HepG2 (cell line): ENCODE data around the gene FAT2. TPM values are rescaled to one million over a fixed set of nuclear protein-coding genes. Genes with fewer than 3 reads are reported as not detected.

ENCODE experiments used
- ATAC-seq: fragments of 200-7000 bp; cut with Tn5 transposase; 3 replicates; pipeline ENCODE4 v1.9.1; 2020; ENCODE audit warnings: mild to moderate bottlenecking, moderate library complexity
- BruUV-seq: library from RNA; stranded (reverse); fragments of 400-500 nt; replicated peaks from 2 replicates; lab custom pipeline; 2021; lab: Mats Ljungman, UMichigan
- CTCF ChIA-PET: fragments of 300-600 bp; formaldehyde crosslinking; extraction: SDS; loops from one replicate; lab custom pipeline; 2021; ENCODE audit warnings: low total read pairs, inconsistent platforms, low intra/inter-chr PET ratio; lab: Yijun Ruan, JAX
- POLR2A ChIA-PET: fragments of 350-600 bp; sonication (Branson Sonifier 250); formaldehyde crosslinking; loops from one replicate; lab custom pipeline; 2020; ENCODE audit warnings: antibody characterized with exemption, inconsistent platforms; lab: Yijun Ruan, JAX
- DNase-seq: peaks from one replicate; pipeline ENCODE4 v3.0.0-alpha.2; 2015; ENCODE audit warnings: low spot score
- FAIRE-seq: peaks from 3 replicates; lab custom pipeline; 2011; peaks lifted over from hg19 to GRCh38; lab: Jason Lieb, UNC
- H2AFZ ChIP-seq: one replicate; pipeline ENCODE4 v1.6.1; 2011; ENCODE audit warnings: low read length, inconsistent platforms
- H3K27ac ChIP-seq: fragments of 300-600 bp; 3 replicates; pipeline ENCODE4 v1.8.0; 2011; ENCODE audit warnings: mixed run types, mild to moderate bottlenecking, mixed read lengths, low read length, inconsistent platforms; ENCODE audit not compliant: insufficient read depth; ENCODE audit errors: extremely low read length
- H3K27me3 ChIP-seq, 2 experiments: fragments of 200-600 bp in 1 of 2; 2 replicates in 1 of 2; 3 replicates in 1 of 2; pipeline versions ENCODE4 v1.6.0 to v1.8.0; 2011; ENCODE audit warnings: low read length in 2 of 2, mild to moderate bottlenecking in 2 of 2, moderate library complexity in 2 of 2, inconsistent platforms in 1 of 2; ENCODE audit not compliant: insufficient read depth in 2 of 2, control insufficient read depth in 1 of 2
- H3K36me3 ChIP-seq, 2 experiments: fragments of 200-600 bp in 1 of 2; replicated peaks in 1 of 2; 2 replicates in 1 of 2; 3 replicates in 1 of 2; pipeline versions ENCODE4 v1.5.1 to v1.8.0; 2011; ENCODE audit warnings: low read length in 2 of 2, inconsistent platforms in 1 of 2; ENCODE audit not compliant: insufficient read depth in 2 of 2, control insufficient read depth in 1 of 2
- H3K4me1 ChIP-seq: 2 replicates; pipeline ENCODE4 v1.5.1; 2012; ENCODE audit warnings: low read length, inconsistent platforms; ENCODE audit not compliant: insufficient read depth
- H3K4me2 ChIP-seq: 2 replicates; pipeline ENCODE4 v1.6.0; 2011; ENCODE audit warnings: low read depth, low read length, inconsistent platforms
- H3K4me3 ChIP-seq, 3 experiments: fragments of 200-600 bp in 1 of 3; sonication (generic), shearing (Covaris generic) in 1 of 3; replicated peaks in 1 of 3; 2 replicates each; pipeline ENCODE4 v1.5.1; 2011 to 2016; ENCODE audit warnings: low read length in 3 of 3, inconsistent platforms in 2 of 3, low read depth in 2 of 3, mild to moderate bottlenecking in 2 of 3, control low read depth in 1 of 3, mixed read lengths in 1 of 3; ENCODE audit not compliant: insufficient read depth in 1 of 3
- H3K79me2 ChIP-seq: one replicate; pipeline ENCODE4 v1.6.1; 2011; ENCODE audit warnings: low read length, inconsistent platforms; ENCODE audit not compliant: insufficient read depth
- H3K9ac ChIP-seq: 2 replicates; pipeline ENCODE4 v1.6.0; 2011; ENCODE audit warnings: mild to moderate bottlenecking, low read depth, low read length, inconsistent platforms; ENCODE audit not compliant: insufficient read depth
- H3K9me3 ChIP-seq: 2 replicates; pipeline ENCODE4 v1.5.1; 2012; ENCODE audit warnings: mild to moderate bottlenecking, low read length
- H4K20me1 ChIP-seq: 2 replicates; pipeline ENCODE4 v1.6.0; 2011; ENCODE audit warnings: inconsistent platforms, mild to moderate bottlenecking, low read length, moderate library complexity; ENCODE audit not compliant: insufficient read depth
- CCAR2 ChIP-seq: fragments of 200-400 bp; formaldehyde crosslinking; optimal IDR thresholded peaks from 2 replicates; pipeline ENCODE3; 2018; ENCODE audit warnings: low read depth, mild to moderate bottlenecking, low read length, moderate library complexity
- FOXP1 ChIP-seq, 2 experiments: fragments of 450-650 bp in 1 of 2; IDR thresholded peaks; 2 replicates each; pipeline ENCODE4 v1.6.1; 2017 to 2018; ENCODE audit warnings: antibody characterized with exemption in 1 of 2
- JARID2 ChIP-seq: sonication (generic); formaldehyde crosslinking; IDR thresholded peaks from 2 replicates; pipeline ENCODE4 v1.8.1; 2023; ENCODE audit warnings: missing genetic modification reagents, inconsistent platforms; ENCODE audit not compliant: insufficient replicate concordance
- MYNN ChIP-seq: sonication (generic); formaldehyde crosslinking; IDR thresholded peaks from 2 replicates; pipeline ENCODE4 v1.4.0; 2020; ENCODE audit warnings: mild to moderate bottlenecking, low read depth, missing genetic modification reagents
- ZBTB1 ChIP-seq: sonication (generic); formaldehyde crosslinking; IDR thresholded peaks from 2 replicates; pipeline ENCODE4 v1.4.0; 2020; ENCODE audit warnings: missing genetic modification reagents, borderline replicate concordance
- ZNF124 ChIP-seq: sonication (generic); formaldehyde crosslinking; IDR thresholded peaks from 2 replicates; pipeline ENCODE4 v1.4.0; 2020; ENCODE audit warnings: missing genetic modification reagents
- ZNF329 ChIP-seq: sonication (generic); formaldehyde crosslinking; IDR thresholded peaks from 2 replicates; pipeline ENCODE4 v1.9.0; 2021; ENCODE audit warnings: low read depth, mild to moderate bottlenecking, missing genetic modification reagents
- ZNF552 ChIP-seq: sonication (generic); formaldehyde crosslinking; IDR thresholded peaks from 2 replicates; pipeline ENCODE4 v1.9.0; 2022; ENCODE audit warnings: missing genetic modification reagents, mild to moderate bottlenecking, borderline replicate concordance
- ZNF800 ChIP-seq: sonication (generic); formaldehyde crosslinking; IDR thresholded peaks from 2 replicates; pipeline ENCODE4 v1.4.0; 2020; ENCODE audit warnings: missing genetic modification reagents
- WGBS: methylation state at CpG from one replicate; pipeline ENCODE4 v1.1.6; 2017; ENCODE audit warnings: low lambda C conversion rate; 5-methylcytosine and 5-hydroxymethylcytosine counted together
- in situ Hi-C: cut with HindIII; loops from 2 replicates; pipeline ENCODE4 v1.10.0; 2017; ENCODE audit warnings: low pct_unique_long_range_greater_than_20kb; ENCODE audit not compliant: extremely low pct_ligation_motif_present
- intact Hi-C: fragments of 100-400 bp; cut with micrococcal nuclease; formaldehyde crosslinking; loops from one replicate; pipeline ENCODE4 v1.10.0; 2022; ENCODE audit not compliant: unreplicated experiment
- polyA plus RNA-seq, 8 experiments: library from polyadenylated mRNA; depleted of rRNA in 3 of 8; stranded (reverse) in 7 of 8; unstranded in 1 of 8; fragments of >200 nt; fragmentation: Illumina TruSeq in 4 of 8; extraction: Trizol in 4 of 8; gene quantifications; 2 replicates each; pipeline versions ENCODE4 v1.2.1 to v1.2.3, GENCODE V29; 2011 to 2016; ENCODE audit warnings: low read depth in 4 of 8, missing spikeins in 1 of 8, mixed read lengths in 1 of 8; ENCODE audit not compliant: insufficient read depth in 1 of 8
- total RNA-seq, 5 experiments: library from RNA; depleted of rRNA; stranded (reverse); fragments of >200 nt; fragmentation: Illumina TruSeq; extraction: Trizol; gene quantifications; 2 replicates each; pipeline ENCODE4 v1.2.3, GENCODE V29; 2016; ENCODE audit warnings: low read depth in 1 of 5
- TF ChIP-seq, protein P1 (sequence below): sonication (generic); formaldehyde crosslinking; IDR thresholded peaks from 2 replicates; pipeline ENCODE4 v1.4.0; 2020; ENCODE audit warnings: missing genetic modification reagents

The FAT2 gene
- total and polyA plus RNA-seq, 2 of the 13 experiments (the other 11 are each of a cell fraction or from before 2014, with no cell fraction given), result not detected

DNA sequence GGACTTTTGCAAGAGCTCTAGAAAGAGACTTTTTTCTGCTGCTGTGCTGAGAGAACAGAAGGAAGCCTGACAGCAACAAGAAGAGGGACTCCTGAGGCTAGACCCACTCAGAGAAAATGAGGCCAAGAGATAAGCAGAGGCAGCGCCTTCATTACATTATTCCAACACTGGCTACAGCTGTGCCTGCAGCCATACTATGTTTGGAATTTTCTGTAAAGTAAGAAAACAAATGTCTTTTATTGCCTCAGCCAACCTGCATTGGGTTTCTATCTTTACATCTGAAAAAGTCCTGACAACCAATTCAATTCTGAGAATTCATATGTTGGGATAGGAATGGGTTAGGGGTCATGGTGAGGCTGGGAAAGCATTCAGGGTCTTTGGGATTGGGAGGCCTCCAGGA lies 33.7 kb downstream of the FAT2 start:
- Histone ChIP-seq H3K27me3 (peaks cover 0 to 19% of the 10 kb centered on the region in 2 experiments; a peak in 2 of 5 replicates), H3K27ac (no peak overlapping the region), H3K4me3 (no peak overlapping the region), H3K36me3 (no peaks in the 10 kb centered on the region), H3K4me2 (no peak overlapping the region), H3K4me1 (0 out of 2 replicates have a peak, but pooled peaks cover under 1% of the 10 kb centered on the region), H2AFZ (no peak overlapping the region), H3K79me2 (no peaks in the 10 kb centered on the region), H4K20me1 (no peaks in the 10 kb centered on the region), H3K9ac (no peak overlapping the region), H3K9me3 (no peaks in the 10 kb centered on the region)
- TF ChIP-seq MYNN, result no peak
- TF ChIP-seq ZBTB1 (CRISPR knock-in tag), result no peak
- no peak for TF ChIP-seq ZNF552 (CRISPR knock-in tag)
- no peak for TF ChIP-seq ZNF124
- no peak for TF ChIP-seq JARID2
- TF ChIP-seq ZNF329 (CRISPR knock-in tag), result no peak
- TF ChIP-seq CCAR2, result no peak
- intact Hi-C loops, result no loop called here
- FAIRE-seq (no peak), DNase-seq (no peak), ATAC-seq (no peak)
- in situ Hi-C loops, result no loop called here
- POLR2A ChIA-PET, result no interaction called here
- CTCF ChIA-PET, result no interaction called here
- BruUV-seq, result no TSS peak
- WGBS, result 40% methylated on average over 1 of the region's 1 CpG

GRCh38 chr5:151556806-151557205 lies 34.3 kb downstream of the FAT2 start:
- H3K9ac ChIP-seq, result no peak overlapping the region
- H3K36me3 ChIP-seq, result no peaks in the 10 kb centered on the region
- WGBS, result 25% methylated on average over 6 of the region's 6 CpGs
- intact Hi-C loops (no loop called here), in situ Hi-C loops (no loop called here)
- no peak overlapping the region for H3K4me2 ChIP-seq
- BruUV-seq, result no TSS peak
- no peaks in the 10 kb centered on the region for H4K20me1 ChIP-seq
- H3K27ac ChIP-seq, result no peak overlapping the region
- H3K9me3 ChIP-seq, result no peaks in the 10 kb centered on the region
- no peaks in the 10 kb centered on the region for H3K79me2 ChIP-seq
- H3K4me3 ChIP-seq, result no peak overlapping the region
- peaks cover 0 to 19% of the 10 kb centered on the region in 2 experiments; a peak in 2 of 5 replicates for H3K27me3 ChIP-seq
- ChIA-PET CTCF (no interaction called here), POLR2A (no interaction called here)
- 0 out of 2 replicates have a peak, but pooled peaks cover 6% of the 10 kb centered on the region for H3K4me1 ChIP-seq
- FAIRE-seq, result no peak
- DNase-seq, result no peak
- no peak for ATAC-seq
- no peak overlapping the region for H2AFZ ChIP-seq
- no peak for TF ChIP-seq ZNF800 (CRISPR knock-in tag)
- TF ChIP-seq, protein P1, sequence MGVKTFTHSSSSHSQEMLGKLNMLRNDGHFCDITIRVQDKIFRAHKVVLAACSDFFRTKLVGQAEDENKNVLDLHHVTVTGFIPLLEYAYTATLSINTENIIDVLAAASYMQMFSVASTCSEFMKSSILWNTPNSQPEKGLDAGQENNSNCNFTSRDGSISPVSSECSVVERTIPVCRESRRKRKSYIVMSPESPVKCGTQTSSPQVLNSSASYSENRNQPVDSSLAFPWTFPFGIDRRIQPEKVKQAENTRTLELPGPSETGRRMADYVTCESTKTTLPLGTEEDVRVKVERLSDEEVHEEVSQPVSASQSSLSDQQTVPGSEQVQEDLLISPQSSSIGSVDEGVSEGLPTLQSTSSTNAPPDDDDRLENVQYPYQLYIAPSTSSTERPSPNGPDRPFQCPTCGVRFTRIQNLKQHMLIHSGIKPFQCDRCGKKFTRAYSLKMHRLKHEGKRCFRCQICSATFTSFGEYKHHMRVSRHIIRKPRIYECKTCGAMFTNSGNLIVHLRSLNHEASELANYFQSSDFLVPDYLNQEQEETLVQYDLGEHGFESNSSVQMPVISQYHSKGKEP, result no peak
- no peak for TF ChIP-seq FOXP1 (IDR thresholded peaks at IDR 0.05)
- no peak for TF ChIP-seq FOXP1 (CRISPR knock-in tag; IDR thresholded peaks at IDR 0.05)
